ENCODE results near the gene INCENP. TPM values are rescaled to one million over a fixed set of nuclear protein-coding genes. Genes with fewer than 3 reads are reported as not detected.

Gene INCENP
- polyA plus RNA-seq, 1 experiment = 14.2 TPM

GRCh38 chr11:62152245-62153086, 28.7 kb downstream of the INCENP start:
- DNase-seq (ENCODE audit: low read depth) = no peak
- Histone ChIP-seq H3K4me3 (ENCODE audit: low read depth, low read length) (no peak overlapping the region), H3K27me3 (ENCODE audit: control insufficient read depth, insufficient read depth, low read length) (no peaks in the 10 kb centered on the region), H3K36me3 (ENCODE audit: control insufficient read depth, insufficient read depth, low read length) (peaks cover 18% of the 10 kb centered on the region)
- POLR2A ChIA-PET = no interaction called here
- CTCF ChIA-PET = interaction anchor here (1.1 kb wide), 1 partner anchor 40 kb away, joined by 4 read pairs; no protein-coding TSS in a partner anchor
- no peak for TF ChIP-seq CTCF (IDR thresholded peaks at IDR 0.05; ENCODE audit: insufficient read depth, low read depth, low read length)

GRCh38 chr11:62153087-62153395, 29.2 kb downstream of the INCENP start:
- POLR2A ChIA-PET = no interaction called here
- DNase-seq (ENCODE audit: low read depth) = no peak
- CTCF ChIA-PET = interaction anchor here (1.1 kb wide), 1 partner anchor 41 kb away, joined by 4 read pairs; no protein-coding TSS in a partner anchor
- Histone ChIP-seq H3K36me3 (ENCODE audit: control insufficient read depth, insufficient read depth, low read length) (peaks cover 15% of the 10 kb centered on the region), H3K27me3 (ENCODE audit: control insufficient read depth, insufficient read depth, low read length) (no peaks in the 10 kb centered on the region), H3K4me3 (ENCODE audit: low read depth, low read length) (no peak overlapping the region)
- no peak for TF ChIP-seq CTCF (IDR thresholded peaks at IDR 0.05; ENCODE audit: insufficient read depth, low read depth, low read length)

- DNase-seq (ENCODE audit: low read depth) = no peak
- Histone ChIP-seq H3K27me3 (ENCODE audit: control insufficient read depth, insufficient read depth, low read length) (no peaks in the 10 kb centered on the region), H3K36me3 (ENCODE audit: control insufficient read depth, insufficient read depth, low read length) (peaks cover 13% of the 10 kb centered on the region), H3K4me3 (ENCODE audit: low read depth, low read length) (no peak overlapping the region)
- ChIA-PET POLR2A (no interaction called here), CTCF (no interaction called here)
- TF ChIP-seq CTCF (IDR thresholded peaks at IDR 0.05; ENCODE audit: insufficient read depth, low read depth, low read length) = no peak
Measured at GRCh38 chr11:62153617-62154016, 29.8 kb downstream of the INCENP start.

GRCh38 chr11:62157603-62158002, 33.8 kb downstream of the INCENP start:
- H3K4me3 ChIP-seq (ENCODE audit: low read depth, low read length) = no peak overlapping the region
- H3K36me3 ChIP-seq (ENCODE audit: control insufficient read depth, insufficient read depth, low read length) = no peaks in the 10 kb centered on the region; the same call in 1 of the 2 replicates
- CTCF ChIA-PET = interaction anchor here (0.8 to 1.6 kb wide), 2 partner anchors 13 to 287 kb away, joined by 3 to 6 read pairs; no protein-coding TSS in a partner anchor

GRCh38 chr11:62166371-62166770, 42.6 kb downstream of the INCENP start:
- no peak for TF ChIP-seq CTCF (IDR thresholded peaks at IDR 0.05; ENCODE audit: insufficient read depth, low read depth, low read length)
- ChIA-PET CTCF (no interaction called here), POLR2A (no interaction called here)
- H3K4me3 ChIP-seq (ENCODE audit: low read depth, low read length) = no peak overlapping the region
- DNase-seq (ENCODE audit: low read depth) = no peak
- H3K36me3 ChIP-seq (ENCODE audit: control insufficient read depth, insufficient read depth, low read length) = no peaks in the 10 kb centered on the region
- H3K27me3 ChIP-seq (ENCODE audit: control insufficient read depth, insufficient read depth, low read length) = peaks cover 12% of the 10 kb centered on the region

More at GRCh38 chr11:62157603-62158002, 33.8 kb downstream of the INCENP start:
- no peak for TF ChIP-seq CTCF (IDR thresholded peaks at IDR 0.05; ENCODE audit: insufficient read depth, low read depth, low read length)
- POLR2A ChIA-PET = no interaction called here
- DNase-seq (ENCODE audit: low read depth) = no peak
- no peaks in the 10 kb centered on the region for H3K27me3 ChIP-seq (ENCODE audit: control insufficient read depth, insufficient read depth, low read length)

Measured in BJ (cell line).